Ishikawa (cell line): ENCODE results near the gene SYNDIG1L.

Experiments
- CEBPB ChIP-seq: IDR thresholded peaks from 2 replicates; pipeline ENCODE4 v1.6.1; 2012
- CREB1 ChIP-seq: IDR thresholded peaks from 2 replicates; pipeline ENCODE4 v1.6.1; 2012; ENCODE audit warnings: low read depth
- EGR1 ChIP-seq: IDR thresholded peaks from 2 replicates; pipeline ENCODE4 v1.6.1; 2012
- EP300 ChIP-seq: IDR thresholded peaks from 2 replicates; pipeline ENCODE4 v1.6.1; 2012; ENCODE audit warnings: borderline replicate concordance
- FOXM1 ChIP-seq: IDR thresholded peaks from 2 replicates; pipeline ENCODE4 v1.6.1; 2012; ENCODE audit warnings: low read depth, borderline replicate concordance
- MAX ChIP-seq: IDR thresholded peaks from 2 replicates; pipeline ENCODE4 v1.6.1; 2012
- NFIC ChIP-seq: IDR thresholded peaks from 2 replicates; pipeline ENCODE4 v1.6.1; 2012
- RAD21 ChIP-seq: IDR thresholded peaks from 2 replicates; pipeline ENCODE4 v1.6.1; 2012; ENCODE audit warnings: low read depth
- REST ChIP-seq: IDR thresholded peaks from 2 replicates; pipeline ENCODE4 v1.6.1; 2012; ENCODE audit warnings: low read depth, mild to moderate bottlenecking
- TAF1 ChIP-seq: IDR thresholded peaks from 2 replicates; pipeline ENCODE4 v1.6.1; 2012; ENCODE audit warnings: low read depth, mild to moderate bottlenecking
- TCF12 ChIP-seq: IDR thresholded peaks from 2 replicates; pipeline ENCODE4 v1.6.1; 2012; ENCODE audit warnings: low read depth
- TEAD4 ChIP-seq: IDR thresholded peaks from 2 replicates; pipeline ENCODE4 v1.6.1; 2012
- USF1 ChIP-seq: IDR thresholded peaks from 2 replicates; pipeline ENCODE4 v1.6.1; 2012
- YY1 ChIP-seq: IDR thresholded peaks from 2 replicates; pipeline ENCODE4 v1.6.1; 2012; ENCODE audit warnings: low read depth
- ZBTB7A ChIP-seq: IDR thresholded peaks from 2 replicates; pipeline ENCODE4 v1.6.1; 2012; ENCODE audit warnings: low read depth

SYNDIG1L gene

GRCh38 chr14:74357585-74357984 lies 68.4 kb downstream of the SYNDIG1L start:
- TF ChIP-seq EP300: no peak
- no peak for TF ChIP-seq USF1
- TF ChIP-seq REST: no peak
- no peak for TF ChIP-seq ZBTB7A
- TF ChIP-seq TEAD4: no peak
- no peak for TF ChIP-seq FOXM1
- TF ChIP-seq EGR1: no peak
- TF ChIP-seq TCF12: no peak
- TF ChIP-seq NFIC: no peak
- TF ChIP-seq RAD21: no peak
- no peak for TF ChIP-seq YY1
- no peak for TF ChIP-seq TAF1
- no peak for TF ChIP-seq CEBPB
- no peak for TF ChIP-seq CREB1
- no peak for TF ChIP-seq MAX

- no peak for TF ChIP-seq REST
- TF ChIP-seq EP300: no peak
- no peak for TF ChIP-seq FOXM1
- no peak for TF ChIP-seq EGR1
- no peak for TF ChIP-seq USF1
- TF ChIP-seq ZBTB7A: no peak
Observed at GRCh38 chr14:74356892-74357575, 69.0 kb downstream of the SYNDIG1L start.
